Medulla oblongata (tissue), 1 donor: ENCODE data around the gene WNT9A.
"Not testable (repeated sequence)": the region's sequence is repeated elsewhere in the genome, so short reads cannot be mapped to it uniquely, and the experiment has no call there.

Source experiments
- DNase-seq: peaks from one replicate; pipeline ENCODE4 v3.0.0-alpha.2; 2015; ENCODE audit errors: extremely low spot score

The WNT9A gene

DNA sequence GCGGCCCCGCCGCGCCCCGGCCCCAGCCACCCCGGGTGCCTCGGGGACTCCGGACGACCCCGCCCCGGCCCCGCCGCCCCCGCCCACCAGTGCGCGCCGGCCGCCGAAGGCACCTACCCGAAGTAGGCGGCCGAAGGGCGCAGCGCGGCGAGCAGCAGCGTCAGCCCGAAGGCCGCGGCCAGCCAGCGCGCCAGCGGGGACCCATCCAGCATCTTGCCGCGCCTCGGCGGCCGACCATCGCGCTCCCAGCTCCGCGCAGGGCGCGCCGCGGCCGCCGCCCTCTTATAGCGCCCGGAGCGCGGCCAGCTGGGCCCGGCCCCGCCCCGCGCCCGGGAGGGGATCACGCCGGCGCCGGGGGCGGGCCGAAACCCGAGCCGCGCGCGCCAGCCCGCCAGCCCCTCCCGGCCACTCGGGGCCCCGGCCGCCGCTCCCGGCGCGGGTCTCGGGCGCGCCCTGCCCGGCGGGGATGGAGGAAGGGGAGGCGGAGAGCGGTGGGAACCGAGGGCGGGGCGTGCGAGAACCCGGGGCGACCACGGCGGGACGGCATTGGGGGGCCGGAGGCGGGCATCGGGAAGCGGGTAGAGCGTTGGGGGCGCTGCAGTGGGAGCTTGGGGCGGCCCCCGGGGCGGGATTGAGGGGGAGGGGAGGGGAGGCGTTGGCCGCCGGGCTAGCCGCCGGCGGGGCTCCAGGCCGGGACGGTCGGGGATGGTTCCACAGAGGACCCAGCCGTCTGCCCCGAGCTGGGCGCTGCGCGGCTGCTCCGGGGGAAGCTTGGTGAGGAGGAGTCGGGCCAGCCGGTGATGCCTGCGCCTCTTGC is at the start of gene WNT9A:
Gene WNT9A (minus strand): TSS at position 257 of the 817 bp plus-strand sequence. CDS start 45 bp downstream, at position 212.
- DNase-seq, result no peak

GRCh38 chr1:227996187-227996950 is 48.6 kb upstream of the WNT9A start:
- DNase-seq, result no peak

- DNase-seq, result no peak
These were observed 47.0 kb upstream of the WNT9A start for GRCh38 chr1:227994632-227995300.

- DNase-seq, result no peak
These were observed 39.4 kb upstream of the WNT9A start for GRCh38 chr1:227987181-227987580.

- DNase-seq, result not testable (repeated sequence)
These were observed 28.0 kb upstream of the WNT9A start for GRCh38 chr1:227975583-227976283.

DNA sequence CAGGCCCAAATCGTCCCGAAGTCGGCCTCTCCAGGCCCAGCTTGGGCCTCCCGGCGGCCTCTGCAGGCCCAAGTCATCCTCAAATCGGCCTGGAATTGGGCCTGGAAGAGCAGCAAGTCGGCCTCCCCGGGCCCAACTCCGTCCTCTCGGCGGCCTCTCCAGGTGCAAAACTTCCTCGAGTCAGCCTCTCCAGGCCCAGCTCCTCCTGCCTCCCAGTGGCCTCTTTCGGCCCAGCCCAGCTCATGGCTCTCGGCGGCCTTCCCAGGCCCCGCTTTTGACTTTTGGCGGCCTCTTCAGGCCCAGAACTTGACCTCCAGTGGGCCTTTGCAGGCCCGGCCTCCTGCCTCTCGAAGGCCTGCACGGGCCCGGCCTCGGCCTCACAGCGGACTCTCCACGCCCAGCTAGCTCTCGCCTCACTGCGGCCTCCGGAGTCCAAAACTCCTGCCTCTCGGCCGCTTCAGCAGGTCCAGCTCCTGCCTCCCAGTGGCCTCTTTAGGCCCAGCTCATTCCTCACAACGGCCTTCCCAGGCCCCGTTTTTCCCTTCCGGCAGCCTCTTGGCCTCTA is 26.1 kb upstream of the WNT9A start:
- DNase-seq, result not testable (repeated sequence)

DNA sequence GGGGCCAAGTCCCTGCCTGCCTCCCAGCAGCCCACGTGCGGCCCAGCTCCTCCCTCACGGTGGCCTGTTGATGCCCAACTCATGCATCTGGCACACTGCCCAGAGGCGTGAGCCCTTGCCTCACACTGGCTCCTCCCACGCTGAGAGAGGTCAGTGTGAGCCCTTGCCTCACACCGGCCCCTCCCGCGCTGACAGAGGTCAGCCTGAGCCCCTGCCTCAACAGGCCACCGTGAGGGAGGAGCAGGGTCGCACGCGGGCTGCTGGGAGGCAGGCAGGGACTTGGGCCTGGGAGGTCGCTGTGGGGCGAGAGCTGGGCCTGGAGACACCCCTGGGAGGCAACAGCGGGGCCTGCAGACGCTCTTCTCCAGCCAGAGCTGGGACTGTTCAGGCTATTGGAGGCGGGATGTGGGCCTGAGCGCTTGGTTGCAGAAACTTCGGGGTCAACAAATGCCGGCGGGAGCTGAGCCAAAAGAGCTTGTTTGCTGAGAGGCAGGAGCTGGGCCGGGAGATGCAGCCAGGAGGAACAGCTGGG is 25.2 kb upstream of the WNT9A start:
- not testable (repeated sequence) for DNase-seq

DNA sequence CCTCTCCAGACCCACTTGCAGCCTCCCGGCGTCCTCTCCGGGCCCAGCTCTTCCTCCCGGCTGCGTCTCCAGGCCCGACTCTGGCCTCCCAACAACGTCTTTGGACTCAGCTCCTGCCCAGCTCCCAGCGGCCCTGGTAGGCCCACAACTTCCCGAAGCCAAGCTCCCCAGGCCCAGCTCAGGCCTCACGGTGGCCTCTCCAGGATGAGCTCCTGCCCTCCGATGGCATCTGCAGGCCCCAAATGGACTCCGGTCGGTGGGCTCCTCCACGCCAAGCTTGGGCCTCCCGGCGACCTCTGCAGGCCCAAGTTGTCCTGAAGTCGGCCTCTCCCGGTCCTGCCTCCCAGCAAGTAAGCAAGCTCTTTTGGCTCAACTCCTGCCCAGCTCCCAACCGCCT is 24.5 kb upstream of the WNT9A start:
- DNase-seq, result not testable (repeated sequence)

DNA sequence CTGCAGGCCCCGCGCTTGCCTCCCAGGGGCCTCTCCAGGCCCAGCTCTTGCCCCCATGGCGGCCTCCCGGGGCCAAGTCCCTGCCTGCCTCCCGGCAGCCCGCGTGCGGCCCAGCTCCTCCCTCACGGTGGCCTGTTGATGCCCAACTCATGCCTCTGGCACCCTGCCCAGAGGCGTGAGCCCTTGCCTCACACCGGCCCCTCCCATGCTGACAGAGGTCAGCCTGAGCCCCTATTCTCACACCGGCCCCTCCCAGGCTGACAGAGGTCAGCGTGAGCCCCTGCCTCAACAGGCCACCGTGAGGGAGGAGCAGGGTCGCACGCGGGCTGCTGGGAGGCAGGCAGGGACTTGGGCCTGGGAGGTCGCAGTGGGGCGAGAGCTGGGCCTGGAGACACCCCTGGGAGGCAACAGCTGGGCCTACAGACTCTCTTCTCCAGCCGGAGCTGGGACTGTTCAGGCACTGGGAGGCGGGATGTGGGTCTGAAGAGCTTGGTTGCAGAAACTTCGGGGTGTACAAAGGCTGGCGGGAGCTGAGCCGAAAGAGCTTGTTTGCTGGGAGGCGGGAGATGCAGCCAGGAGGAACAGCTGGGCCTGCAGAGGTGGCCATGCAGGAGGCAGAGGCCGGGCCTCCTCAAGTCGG is 24.0 kb upstream of the WNT9A start:
- not testable (repeated sequence) for DNase-seq

- not testable (repeated sequence) for DNase-seq
These were observed 23.5 kb upstream of the WNT9A start for GRCh38 chr1:227971216-227971615.

GRCh38 chr1:227970076-227970995 is 22.6 kb upstream of the WNT9A start:
- not testable (repeated sequence) for DNase-seq

- not testable (repeated sequence) for DNase-seq
These were observed 20.1 kb upstream of the WNT9A start for GRCh38 chr1:227967815-227968214.

- not testable (repeated sequence) for DNase-seq
These were observed 19.0 kb upstream of the WNT9A start for GRCh38 chr1:227966733-227967132.

GRCh38 chr1:227961651-227962466 is 14.1 kb upstream of the WNT9A start:
- no peak for DNase-seq

DNA sequence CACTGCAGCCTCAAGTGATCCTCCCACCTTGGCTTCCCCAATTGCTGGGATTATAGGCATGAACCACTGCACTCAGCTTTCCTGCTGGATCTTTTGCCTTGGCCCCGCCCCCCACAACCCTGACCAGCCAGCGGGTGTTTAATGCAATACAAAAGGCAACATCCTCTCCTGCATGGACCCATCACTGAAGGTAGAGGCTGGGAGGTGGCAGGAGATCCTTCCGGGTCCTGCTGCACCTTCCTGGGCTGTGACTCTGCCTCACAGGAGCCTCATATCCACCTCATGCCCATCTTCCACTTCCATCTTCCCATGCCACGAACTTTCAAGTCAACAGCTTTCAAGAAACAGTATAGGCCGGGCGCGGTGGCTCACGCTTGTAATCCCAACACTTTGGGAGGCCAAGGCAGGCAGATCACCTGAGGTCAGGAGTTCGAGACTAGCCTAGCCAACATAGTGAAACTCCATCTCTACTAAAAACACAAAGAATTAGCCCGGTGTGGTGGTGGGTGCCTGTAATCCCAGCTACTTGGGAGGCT is 11.7 kb upstream of the WNT9A start:
- DNase-seq, result no peak

GRCh38 chr1:227958617-227959324 is 11.0 kb upstream of the WNT9A start:
- DNase-seq, result no peak

GRCh38 chr1:227955808-227956207 is 8.1 kb upstream of the WNT9A start:
- no peak for DNase-seq
